Astrocyte (in vitro differentiated cells and primary cell): Measurements from ENCODE around the gene SEL1L2.

Experiments
- CTCF ChIP-seq: IDR thresholded peaks from 2 replicates; pipeline ENCODE4 v1.5.1; 2011; ENCODE audit warnings: low read depth, mild to moderate bottlenecking, inconsistent platforms, low read length, moderate library complexity; ENCODE audit not compliant: insufficient read depth
- EZH2 ChIP-seq: IDR thresholded peaks from 2 replicates; pipeline ENCODE4 v1.6.1; 2012; ENCODE audit warnings: mild to moderate bottlenecking, low read length, inconsistent platforms; ENCODE audit not compliant: insufficient read depth

GRCh38 chr20:13929836-13930235 lies 60.6 kb downstream of the SEL1L2 start:
- no peak for TF ChIP-seq EZH2
- TF ChIP-seq CTCF: no peak
